Liver (tissue), 3 donors: ENCODE measurements around the gene ATG16L1.

Experiments
- EGR1 ChIP-seq, 2 donors: IDR thresholded peaks; 2 replicates each; pipeline ENCODE4 v1.6.1; 2016 to 2018; ENCODE audit warnings: antibody characterized with exemption in 2 of 2, low read depth in 2 of 2
- GABPA ChIP-seq, 2 donors: IDR thresholded peaks in 1 of 2; conservative IDR thresholded peaks in 1 of 2; 2 replicates each; pipeline ENCODE4 v1.6.1; 2016; ENCODE audit warnings: antibody characterized with exemption in 2 of 2, mild to moderate bottlenecking in 1 of 2, moderate library complexity in 1 of 2
- HNF4G ChIP-seq: IDR thresholded peaks from 2 replicates; pipeline ENCODE4 v1.6.1; 2016; ENCODE audit warnings: antibody characterized with exemption
- JUND ChIP-seq, 2 donors: IDR thresholded peaks; 2 replicates each; pipeline ENCODE4 v1.6.1; 2016; ENCODE audit warnings: antibody characterized with exemption in 2 of 2
- MAX ChIP-seq: IDR thresholded peaks from 2 replicates; pipeline ENCODE4 v1.6.1; 2016; ENCODE audit warnings: antibody characterized with exemption
- RAD21 ChIP-seq, 2 donors: IDR thresholded peaks; 2 replicates each; pipeline ENCODE4 v1.6.1; 2016; ENCODE audit warnings: antibody characterized with exemption in 2 of 2, mild to moderate bottlenecking in 2 of 2
- RXRA ChIP-seq, 2 donors: IDR thresholded peaks; 2 replicates each; pipeline ENCODE4 v1.6.1; 2017 to 2018; ENCODE audit warnings: antibody characterized with exemption in 2 of 2, mild to moderate bottlenecking in 1 of 2
- YY1 ChIP-seq: IDR thresholded peaks from 2 replicates; pipeline ENCODE4 v1.6.1; 2016; ENCODE audit warnings: antibody characterized with exemption, mild to moderate bottlenecking
- TF ChIP-seq, protein P1 (sequence below): fragments of 150-350 bp; IDR thresholded peaks from 2 replicates; pipeline ENCODE4 v1.5.1; 2017; ENCODE audit warnings: improper control_type of control experiment, low read depth, low read length; ENCODE audit not compliant: missing input control
- TF ChIP-seq, protein P2 (sequence below): IDR thresholded peaks from 2 replicates; pipeline ENCODE4 v1.6.1; 2016; ENCODE audit warnings: antibody characterized with exemption, mild to moderate bottlenecking
- donor health status: healthy.
- donor health status: healthy.

DNA sequence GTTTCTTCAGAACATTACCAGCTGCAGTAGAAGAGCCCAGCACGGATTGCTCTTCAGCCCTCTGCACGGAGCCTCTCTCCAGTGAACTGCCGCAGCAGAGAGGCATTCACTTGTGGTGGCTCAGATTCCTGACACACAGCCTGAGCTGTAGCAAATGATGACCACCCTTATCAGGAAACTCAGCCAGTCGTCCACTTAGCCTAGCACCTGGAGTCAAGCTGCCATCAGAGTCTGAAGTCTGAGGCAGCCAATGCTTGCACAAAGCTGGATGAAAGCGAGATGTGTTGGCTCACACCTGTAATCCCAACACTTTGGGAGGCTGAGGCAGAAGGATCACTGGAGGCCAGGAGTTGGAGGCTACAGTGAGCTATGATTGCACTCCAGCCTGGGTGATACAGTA, 44.4 kb downstream of the ATG16L1 start:
- TF ChIP-seq, protein P1, sequence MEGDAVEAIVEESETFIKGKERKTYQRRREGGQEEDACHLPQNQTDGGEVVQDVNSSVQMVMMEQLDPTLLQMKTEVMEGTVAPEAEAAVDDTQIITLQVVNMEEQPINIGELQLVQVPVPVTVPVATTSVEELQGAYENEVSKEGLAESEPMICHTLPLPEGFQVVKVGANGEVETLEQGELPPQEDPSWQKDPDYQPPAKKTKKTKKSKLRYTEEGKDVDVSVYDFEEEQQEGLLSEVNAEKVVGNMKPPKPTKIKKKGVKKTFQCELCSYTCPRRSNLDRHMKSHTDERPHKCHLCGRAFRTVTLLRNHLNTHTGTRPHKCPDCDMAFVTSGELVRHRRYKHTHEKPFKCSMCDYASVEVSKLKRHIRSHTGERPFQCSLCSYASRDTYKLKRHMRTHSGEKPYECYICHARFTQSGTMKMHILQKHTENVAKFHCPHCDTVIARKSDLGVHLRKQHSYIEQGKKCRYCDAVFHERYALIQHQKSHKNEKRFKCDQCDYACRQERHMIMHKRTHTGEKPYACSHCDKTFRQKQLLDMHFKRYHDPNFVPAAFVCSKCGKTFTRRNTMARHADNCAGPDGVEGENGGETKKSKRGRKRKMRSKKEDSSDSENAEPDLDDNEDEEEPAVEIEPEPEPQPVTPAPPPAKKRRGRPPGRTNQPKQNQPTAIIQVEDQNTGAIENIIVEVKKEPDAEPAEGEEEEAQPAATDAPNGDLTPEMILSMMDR, result no peak
- TF ChIP-seq RAD21 (IDR thresholded peaks at IDR 0.05) (no peak), HNF4G (no peak), JUND (IDR thresholded peaks at IDR 0.05) (no peak), GABPA (IDR thresholded peaks at IDR 0.05 in 1 of 2, conservative IDR thresholded peaks at IDR 0.05 in 1 of 2) (no peak), YY1 (no peak), EGR1 (IDR thresholded peaks at IDR 0.05; ENCODE audit: low read depth in 2 of 2) (no peak), MAX (no peak), RXRA (IDR thresholded peaks at IDR 0.05) (no peak)
- TF ChIP-seq, protein P2, sequence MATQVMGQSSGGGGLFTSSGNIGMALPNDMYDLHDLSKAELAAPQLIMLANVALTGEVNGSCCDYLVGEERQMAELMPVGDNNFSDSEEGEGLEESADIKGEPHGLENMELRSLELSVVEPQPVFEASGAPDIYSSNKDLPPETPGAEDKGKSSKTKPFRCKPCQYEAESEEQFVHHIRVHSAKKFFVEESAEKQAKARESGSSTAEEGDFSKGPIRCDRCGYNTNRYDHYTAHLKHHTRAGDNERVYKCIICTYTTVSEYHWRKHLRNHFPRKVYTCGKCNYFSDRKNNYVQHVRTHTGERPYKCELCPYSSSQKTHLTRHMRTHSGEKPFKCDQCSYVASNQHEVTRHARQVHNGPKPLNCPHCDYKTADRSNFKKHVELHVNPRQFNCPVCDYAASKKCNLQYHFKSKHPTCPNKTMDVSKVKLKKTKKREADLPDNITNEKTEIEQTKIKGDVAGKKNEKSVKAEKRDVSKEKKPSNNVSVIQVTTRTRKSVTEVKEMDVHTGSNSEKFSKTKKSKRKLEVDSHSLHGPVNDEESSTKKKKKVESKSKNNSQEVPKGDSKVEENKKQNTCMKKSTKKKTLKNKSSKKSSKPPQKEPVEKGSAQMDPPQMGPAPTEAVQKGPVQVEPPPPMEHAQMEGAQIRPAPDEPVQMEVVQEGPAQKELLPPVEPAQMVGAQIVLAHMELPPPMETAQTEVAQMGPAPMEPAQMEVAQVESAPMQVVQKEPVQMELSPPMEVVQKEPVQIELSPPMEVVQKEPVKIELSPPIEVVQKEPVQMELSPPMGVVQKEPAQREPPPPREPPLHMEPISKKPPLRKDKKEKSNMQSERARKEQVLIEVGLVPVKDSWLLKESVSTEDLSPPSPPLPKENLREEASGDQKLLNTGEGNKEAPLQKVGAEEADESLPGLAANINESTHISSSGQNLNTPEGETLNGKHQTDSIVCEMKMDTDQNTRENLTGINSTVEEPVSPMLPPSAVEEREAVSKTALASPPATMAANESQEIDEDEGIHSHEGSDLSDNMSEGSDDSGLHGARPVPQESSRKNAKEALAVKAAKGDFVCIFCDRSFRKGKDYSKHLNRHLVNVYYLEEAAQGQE, result no peak
